PC-3 (cell line): ENCODE data around the gene CEP128.

Source experiments
- CTCF ChIP-seq: fragments of 300-600 bp; sonication (generic); conservative IDR thresholded peaks from 2 replicates; pipeline ENCODE4 v1.5.1; 2017; ENCODE audit warnings: antibody characterized with exemption, low read depth, mild to moderate bottlenecking, low read length
- EZH2 ChIP-seq: fragments of 300-600 bp; sonication (generic); IDR thresholded peaks from one replicate; pipeline ENCODE4 v1.6.1; 2017; ENCODE audit warnings: antibody characterized with exemption, mild to moderate bottlenecking, low read length; ENCODE audit not compliant: unreplicated experiment
- EZH2phosphoT487 ChIP-seq: fragments of 300-600 bp; sonication (generic); IDR thresholded peaks from 2 replicates; pipeline ENCODE4 v1.6.1; 2018; ENCODE audit warnings: mild to moderate bottlenecking, antibody characterized with exemption, low read length, borderline replicate concordance

- TF ChIP-seq CTCF (no peak), EZH2 (no peak), EZH2phosphoT487 (no peak)
Observed at GRCh38 chr14:80919622-80920021, 21.9 kb downstream of the CEP128 start.
